Uterus (tissue), 2 donors: ENCODE results near the gene LGR6.

Experiments
- POLR2A ChIP-seq, 2 donors: fragments of 450-650 bp; IDR thresholded peaks; one replicate each; pipeline ENCODE4 v1.6.1; 2016; ENCODE audit warnings: antibody characterized with exemption in 2 of 2, mild to moderate bottlenecking in 1 of 2, moderate library complexity in 1 of 2
- TF ChIP-seq, protein P1 (sequence below), 4 experiments: fragments of 200-600 bp in 2 of 4; fragments of 450-650 bp in 2 of 4; sonication (generic) in 2 of 4; IDR thresholded peaks; one replicate each; pipeline ENCODE4 v1.5.1; 2016 to 2019; ENCODE audit warnings: antibody characterized with exemption in 4 of 4, mild to moderate bottlenecking in 2 of 4, moderate library complexity in 1 of 4

DNA sequence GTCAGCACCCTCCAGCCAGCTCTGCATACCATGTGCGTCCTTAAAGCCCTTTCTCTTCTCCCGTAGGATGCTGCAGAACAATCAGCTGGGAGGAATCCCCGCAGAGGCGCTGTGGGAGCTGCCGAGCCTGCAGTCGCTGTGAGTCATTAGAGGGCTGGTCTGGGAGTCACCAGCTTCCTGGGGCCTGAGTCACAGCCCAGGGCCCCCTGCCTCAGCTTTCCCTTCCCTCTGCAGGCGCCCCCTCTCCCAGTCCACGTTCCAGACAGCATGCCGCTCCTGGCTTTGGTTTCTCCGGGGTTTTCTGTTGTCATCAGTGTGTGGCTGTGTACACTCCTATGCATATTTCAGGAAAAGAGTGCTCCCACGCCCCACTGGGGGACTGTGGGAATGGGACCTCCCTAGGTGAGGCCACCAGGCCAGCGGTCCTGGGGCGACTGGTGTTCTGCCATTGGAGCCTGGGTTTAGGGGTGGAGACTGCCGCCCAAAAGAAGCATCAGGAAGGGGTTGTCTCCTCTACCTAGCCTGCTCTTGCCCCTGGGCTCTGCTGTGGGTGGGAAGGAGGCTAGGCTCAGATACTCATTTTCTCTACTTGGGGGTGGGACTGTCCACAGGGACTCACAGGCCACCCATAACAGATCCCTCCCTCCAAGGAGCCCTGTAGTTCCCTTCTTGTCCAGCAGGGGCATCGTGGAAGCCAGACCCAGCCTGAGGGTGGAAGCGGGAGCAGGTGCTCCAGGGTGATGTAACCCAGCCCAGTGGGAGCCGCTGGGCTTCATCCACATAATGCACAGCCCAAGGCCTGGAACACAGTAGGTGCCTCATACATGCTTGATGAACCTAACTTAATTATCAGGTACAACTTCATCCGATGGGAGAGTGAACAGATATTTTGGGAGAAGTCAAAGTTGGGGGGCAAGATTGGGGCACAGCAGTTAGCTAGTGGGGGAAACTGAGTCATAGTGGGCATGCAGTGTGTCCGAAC lies 42.5 kb downstream of the LGR6 start:
- TF ChIP-seq, protein P1, sequence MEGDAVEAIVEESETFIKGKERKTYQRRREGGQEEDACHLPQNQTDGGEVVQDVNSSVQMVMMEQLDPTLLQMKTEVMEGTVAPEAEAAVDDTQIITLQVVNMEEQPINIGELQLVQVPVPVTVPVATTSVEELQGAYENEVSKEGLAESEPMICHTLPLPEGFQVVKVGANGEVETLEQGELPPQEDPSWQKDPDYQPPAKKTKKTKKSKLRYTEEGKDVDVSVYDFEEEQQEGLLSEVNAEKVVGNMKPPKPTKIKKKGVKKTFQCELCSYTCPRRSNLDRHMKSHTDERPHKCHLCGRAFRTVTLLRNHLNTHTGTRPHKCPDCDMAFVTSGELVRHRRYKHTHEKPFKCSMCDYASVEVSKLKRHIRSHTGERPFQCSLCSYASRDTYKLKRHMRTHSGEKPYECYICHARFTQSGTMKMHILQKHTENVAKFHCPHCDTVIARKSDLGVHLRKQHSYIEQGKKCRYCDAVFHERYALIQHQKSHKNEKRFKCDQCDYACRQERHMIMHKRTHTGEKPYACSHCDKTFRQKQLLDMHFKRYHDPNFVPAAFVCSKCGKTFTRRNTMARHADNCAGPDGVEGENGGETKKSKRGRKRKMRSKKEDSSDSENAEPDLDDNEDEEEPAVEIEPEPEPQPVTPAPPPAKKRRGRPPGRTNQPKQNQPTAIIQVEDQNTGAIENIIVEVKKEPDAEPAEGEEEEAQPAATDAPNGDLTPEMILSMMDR (IDR thresholded peaks at IDR 0.05), result peak; percentile 41 to 71 (median 53)
- no peak for TF ChIP-seq POLR2A (IDR thresholded peaks at IDR 0.05)
